WERI-Rb-1 (cell line): ENCODE measurements around the gene ZC3HAV1L.

ENCODE experiments used
- DNase-seq: peaks from one replicate; pipeline ENCODE4 v3.0.0-alpha.2; 2020
- H3K27ac ChIP-seq: fragments of 250-450 bp; sonication (Bioruptor Pico); 2 replicates; pipeline ENCODE4 v1.5.1; 2020; ENCODE audit warnings: mild to moderate bottlenecking, moderate library complexity
- H3K27me3 ChIP-seq: fragments of 250-450 bp; sonication (Bioruptor Pico); 2 replicates; pipeline ENCODE4 v1.5.1; 2021; ENCODE audit warnings: mild to moderate bottlenecking, low read depth, moderate library complexity; ENCODE audit not compliant: insufficient read depth, severe bottlenecking
- H3K36me3 ChIP-seq: fragments of 250-450 bp; sonication (Bioruptor Pico); 2 replicates; pipeline ENCODE4 v1.5.1; 2020; ENCODE audit warnings: mild to moderate bottlenecking, moderate library complexity
- H3K4me3 ChIP-seq: 2 replicates; pipeline ENCODE4 v1.5.1; 2011; ENCODE audit warnings: low read depth, mild to moderate bottlenecking, control low read depth, low read length
- H3K9me3 ChIP-seq: fragments of 250-450 bp; sonication (Bioruptor Pico); 2 replicates; pipeline ENCODE4 v1.5.1; 2021; ENCODE audit warnings: mild to moderate bottlenecking, moderate library complexity; ENCODE audit not compliant: severe bottlenecking
- TF ChIP-seq, protein P1 (sequence below): IDR thresholded peaks from 2 replicates; pipeline ENCODE4 v1.5.1; 2011; ENCODE audit warnings: low read depth, mild to moderate bottlenecking, control low read depth, inconsistent platforms, low read length

Gene ZC3HAV1L

DNA sequence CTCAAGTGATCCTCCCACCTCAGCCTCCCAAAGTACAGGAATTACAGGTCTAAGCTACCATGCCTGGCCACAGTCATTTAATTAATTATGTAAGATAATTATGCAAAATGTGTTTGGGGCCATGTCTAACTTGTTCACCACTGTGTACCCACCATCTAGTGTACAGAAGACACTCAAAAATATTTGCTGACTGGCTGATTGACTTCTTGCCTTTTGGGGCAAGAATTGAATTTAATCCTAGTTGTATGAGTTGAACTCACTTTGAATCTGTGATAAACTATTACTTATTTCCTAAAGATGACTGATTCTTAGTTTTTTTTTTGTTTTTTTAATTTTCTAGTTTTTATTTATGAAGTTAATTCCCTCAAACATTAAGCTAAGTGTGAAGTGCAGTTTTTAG is 15.8 kb upstream of the ZC3HAV1L start:
- TF ChIP-seq, protein P1, sequence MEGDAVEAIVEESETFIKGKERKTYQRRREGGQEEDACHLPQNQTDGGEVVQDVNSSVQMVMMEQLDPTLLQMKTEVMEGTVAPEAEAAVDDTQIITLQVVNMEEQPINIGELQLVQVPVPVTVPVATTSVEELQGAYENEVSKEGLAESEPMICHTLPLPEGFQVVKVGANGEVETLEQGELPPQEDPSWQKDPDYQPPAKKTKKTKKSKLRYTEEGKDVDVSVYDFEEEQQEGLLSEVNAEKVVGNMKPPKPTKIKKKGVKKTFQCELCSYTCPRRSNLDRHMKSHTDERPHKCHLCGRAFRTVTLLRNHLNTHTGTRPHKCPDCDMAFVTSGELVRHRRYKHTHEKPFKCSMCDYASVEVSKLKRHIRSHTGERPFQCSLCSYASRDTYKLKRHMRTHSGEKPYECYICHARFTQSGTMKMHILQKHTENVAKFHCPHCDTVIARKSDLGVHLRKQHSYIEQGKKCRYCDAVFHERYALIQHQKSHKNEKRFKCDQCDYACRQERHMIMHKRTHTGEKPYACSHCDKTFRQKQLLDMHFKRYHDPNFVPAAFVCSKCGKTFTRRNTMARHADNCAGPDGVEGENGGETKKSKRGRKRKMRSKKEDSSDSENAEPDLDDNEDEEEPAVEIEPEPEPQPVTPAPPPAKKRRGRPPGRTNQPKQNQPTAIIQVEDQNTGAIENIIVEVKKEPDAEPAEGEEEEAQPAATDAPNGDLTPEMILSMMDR = no peak
- DNase-seq = no peak
- no peak overlapping the region for H3K27ac ChIP-seq
- H3K27me3 ChIP-seq = no peaks in the 10 kb centered on the region
- H3K4me3 ChIP-seq = no peak overlapping the region
- H3K36me3 ChIP-seq = peaks cover 10% of the 10 kb centered on the region
- no peaks in the 10 kb centered on the region for H3K9me3 ChIP-seq

DNA sequence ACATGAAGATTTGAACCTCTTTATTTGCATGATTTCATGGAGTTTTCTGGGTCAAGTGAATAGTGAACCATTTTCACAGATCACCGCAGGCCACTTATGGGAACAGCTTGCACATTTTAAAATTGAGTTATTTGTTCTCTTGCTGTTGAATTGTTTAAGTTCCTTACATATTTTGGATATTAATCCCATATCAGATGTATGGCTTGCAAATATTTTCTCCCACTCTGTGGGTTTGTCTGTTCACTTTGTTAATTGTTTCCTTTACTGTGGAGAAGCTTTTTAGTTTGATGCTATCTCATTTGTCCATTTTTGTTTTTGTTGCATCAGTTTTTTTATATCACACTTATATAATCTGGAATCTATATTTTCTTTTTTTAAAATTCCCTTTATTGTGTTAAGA is 14.1 kb upstream of the ZC3HAV1L start:
- peaks cover 7% of the 10 kb centered on the region for H3K36me3 ChIP-seq
- H3K27ac ChIP-seq = no peak overlapping the region
- no peaks in the 10 kb centered on the region for H3K9me3 ChIP-seq
- DNase-seq = no peak
- no peak overlapping the region for H3K4me3 ChIP-seq
- no peaks in the 10 kb centered on the region for H3K27me3 ChIP-seq
- TF ChIP-seq, protein P1 = no peak

DNA sequence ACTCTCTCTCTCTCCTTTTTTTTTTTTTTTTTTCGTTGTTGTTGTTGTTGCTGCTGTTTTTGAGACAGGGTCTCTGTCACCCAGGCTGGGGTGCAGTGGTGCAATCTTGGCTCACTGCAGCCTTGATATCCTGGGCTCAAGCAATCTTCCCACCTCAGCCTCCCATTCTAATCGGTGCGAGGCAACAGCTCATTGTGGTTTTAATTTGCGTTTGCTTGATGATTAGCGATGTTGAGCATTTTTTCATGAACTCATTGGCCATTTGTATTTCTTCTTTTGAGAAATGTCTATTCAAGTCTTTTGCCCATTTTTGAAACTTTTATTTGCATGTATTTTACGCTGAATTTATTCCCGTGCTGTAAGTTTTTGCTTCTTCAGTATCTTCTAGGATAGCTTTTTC is 13.3 kb upstream of the ZC3HAV1L start:
- peaks cover 3% of the 10 kb centered on the region; the same call in 1 of the 2 replicates for H3K36me3 ChIP-seq
- no peak for DNase-seq
- TF ChIP-seq, protein P1 = no peak
- no peak overlapping the region for H3K27ac ChIP-seq
- H3K27me3 ChIP-seq = no peaks in the 10 kb centered on the region
- no peak overlapping the region for H3K4me3 ChIP-seq
- H3K9me3 ChIP-seq = no peaks in the 10 kb centered on the region

DNA sequence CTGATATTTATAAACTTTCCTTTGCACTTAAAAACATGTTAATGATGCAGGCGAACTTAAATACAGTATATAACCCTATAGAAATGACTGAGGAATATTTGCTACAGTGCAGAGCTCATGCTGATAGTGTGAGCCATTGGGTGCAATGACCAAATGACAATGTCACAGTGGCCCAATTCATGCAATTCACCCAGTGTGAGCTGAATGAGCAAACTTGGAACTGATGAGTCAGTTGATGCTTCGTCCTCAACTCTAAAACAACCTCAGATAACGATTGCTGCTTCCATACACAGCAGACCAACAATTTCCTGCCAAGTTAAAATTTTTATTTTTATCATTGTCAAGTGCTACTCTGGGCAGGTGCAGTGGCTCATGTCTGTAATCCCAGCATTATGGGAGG is 12.1 kb upstream of the ZC3HAV1L start:
- H3K27ac ChIP-seq = no peak overlapping the region
- peaks cover 2% of the 10 kb centered on the region; the same call in 1 of the 2 replicates for H3K36me3 ChIP-seq
- TF ChIP-seq, protein P1 = no peak
- no peaks in the 10 kb centered on the region for H3K27me3 ChIP-seq
- no peak overlapping the region for H3K4me3 ChIP-seq
- DNase-seq = no peak
- no peaks in the 10 kb centered on the region for H3K9me3 ChIP-seq

DNA sequence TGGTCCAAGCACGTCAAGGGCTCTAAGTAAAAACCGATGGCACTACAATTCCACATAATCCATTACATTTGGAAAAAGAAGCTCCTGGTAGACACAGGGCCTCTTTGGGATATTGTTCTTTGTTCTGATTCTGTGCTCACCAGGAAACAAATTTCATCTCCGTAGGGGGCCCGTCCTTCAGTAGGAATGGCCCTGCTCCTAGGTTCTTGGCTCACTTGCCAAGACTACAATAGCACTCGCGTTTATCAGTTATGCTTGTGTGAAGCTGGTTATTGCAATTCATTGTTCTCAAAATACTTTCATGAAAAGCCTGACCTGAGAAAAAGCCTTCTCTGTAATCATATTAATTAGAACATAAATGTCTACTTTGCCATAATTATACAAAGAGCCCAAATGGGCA is 10.3 kb upstream of the ZC3HAV1L start:
- TF ChIP-seq, protein P1 = no peak
- Histone ChIP-seq H3K4me3 (no peak overlapping the region), H3K27me3 (no peaks in the 10 kb centered on the region), H3K9me3 (no peaks in the 10 kb centered on the region), H3K36me3 (no peaks in the 10 kb centered on the region), H3K27ac (no peak overlapping the region)
- no peak for DNase-seq
